Stimulated activated naive CD8-positive, alpha-beta T cell treated with anti-CD3 and anti-CD28 coated beads, Interleukin-15, Interleukin-2, amounts not matched to agents 100 U/mL and 50 U/mL, for 24 hours (primary cell): Measurements from ENCODE around the gene ARMH1.
"Not testable (repeated sequence)": the region's sequence is repeated elsewhere in the genome, so short reads cannot be mapped to it uniquely, and the experiment has no call there.

Experiments used
- ATAC-seq: fragments of 150-1000 bp; cut with Tn5 transposase; one replicate; pipeline ENCODE4 v1.10.0; 2021
- DNase-seq: peaks from one replicate; pipeline ENCODE4 v3.0.0; 2021

Gene ARMH1

DNA sequence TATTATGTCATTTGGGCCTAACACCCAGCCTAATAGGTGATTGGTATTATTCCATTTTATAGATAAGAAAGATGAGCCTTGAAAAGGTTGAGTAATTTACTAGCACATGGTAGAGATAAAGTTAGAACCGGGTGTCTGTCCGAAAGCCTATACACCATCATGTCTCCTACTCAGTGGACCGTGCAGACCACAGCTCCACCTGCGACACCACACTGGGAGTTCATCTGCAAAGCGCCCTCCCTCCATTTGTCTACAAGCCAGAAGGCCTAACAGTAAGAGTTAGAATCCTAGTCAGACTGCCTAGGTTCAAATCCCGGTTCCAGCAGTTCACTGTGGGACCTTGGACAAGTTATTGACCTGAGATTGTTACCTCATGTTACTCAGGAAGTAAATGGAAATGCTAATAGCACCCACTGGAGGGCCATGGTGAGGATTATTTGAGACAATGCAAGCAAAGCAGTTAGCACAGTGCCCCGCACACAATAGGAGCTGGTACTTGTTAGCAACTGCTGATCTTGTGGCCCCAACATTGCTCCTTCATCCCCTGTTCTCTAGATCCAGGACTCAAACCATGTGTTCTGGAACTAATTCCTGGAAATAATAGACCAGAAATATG lies 20.5 kb downstream of the ARMH1 start:
- ATAC-seq (no peak), DNase-seq (no peak)

DNA sequence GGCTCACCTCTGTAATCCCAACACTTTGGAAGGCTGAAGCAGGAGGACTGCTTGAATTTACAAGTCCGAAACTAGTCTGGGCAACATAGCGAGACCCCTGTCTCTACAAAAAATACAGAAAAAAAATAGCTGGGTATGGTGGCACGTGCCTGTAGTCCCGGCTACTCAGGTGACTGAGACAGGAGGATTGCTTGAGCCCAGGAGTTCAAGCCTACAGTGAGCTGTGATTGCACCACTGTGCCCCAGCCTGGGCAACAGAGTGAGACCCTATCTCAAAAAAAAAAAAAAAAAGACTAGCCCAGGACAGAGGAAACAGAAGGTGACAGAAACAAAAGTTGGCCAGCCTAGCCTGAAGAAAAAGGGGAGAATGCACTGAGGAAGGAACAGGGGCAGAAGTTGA lies 21.2 kb downstream of the ARMH1 start:
- ATAC-seq: no peak

DNA sequence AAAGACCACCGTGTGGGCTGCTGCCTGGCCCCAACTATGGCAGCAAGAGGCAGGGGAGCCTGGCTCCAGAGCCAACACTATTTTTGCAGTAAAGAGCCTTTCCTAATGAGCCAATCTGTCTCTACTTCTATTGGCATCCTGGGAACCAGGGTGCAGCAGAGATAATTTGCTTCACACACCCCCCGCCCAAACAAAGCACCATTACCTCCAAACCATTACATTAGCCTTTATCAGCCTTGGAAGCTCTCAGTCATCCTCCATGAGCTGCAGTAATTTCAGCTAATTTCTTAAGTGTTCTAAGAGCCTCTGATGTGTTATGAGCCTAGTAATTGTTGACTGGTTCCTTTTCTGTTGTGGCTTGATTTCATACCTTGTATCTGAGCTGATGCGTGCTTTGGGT lies 21.6 kb downstream of the ARMH1 start:
- DNase-seq (no peak), ATAC-seq (no peak)

More for the DNA sequence above, 21.2 kb downstream of the ARMH1 start:
- no peak for DNase-seq

DNA sequence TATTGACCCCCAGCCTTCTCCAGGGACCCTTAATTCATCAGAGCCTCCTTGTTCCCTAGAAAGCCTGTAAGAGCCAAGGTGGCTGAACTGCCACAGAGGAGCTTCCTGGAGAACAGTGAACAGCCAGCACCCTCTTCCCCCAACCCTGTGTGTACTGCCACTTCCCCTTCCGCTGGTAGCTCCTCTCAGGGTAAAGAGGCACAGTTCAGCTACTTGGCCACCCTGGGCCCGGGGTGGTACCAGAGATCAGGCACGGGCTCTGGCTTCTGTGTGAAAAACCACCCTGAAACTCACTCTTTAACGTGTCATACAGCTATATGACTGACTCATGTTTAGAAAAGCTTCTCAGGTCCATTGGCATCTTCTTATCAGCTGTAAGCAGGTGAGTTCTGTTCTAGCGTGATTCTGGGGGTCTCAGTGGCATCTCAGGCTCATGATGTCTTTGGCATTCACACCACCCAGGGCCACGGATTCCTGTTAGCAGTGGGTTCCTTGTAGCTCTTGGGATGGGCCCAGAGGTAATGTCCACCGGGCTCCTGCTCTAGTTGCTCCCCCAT lies 22.4 kb downstream of the ARMH1 start:
- DNase-seq (peak; percentile 38), ATAC-seq (peak; percentile 73)

DNA sequence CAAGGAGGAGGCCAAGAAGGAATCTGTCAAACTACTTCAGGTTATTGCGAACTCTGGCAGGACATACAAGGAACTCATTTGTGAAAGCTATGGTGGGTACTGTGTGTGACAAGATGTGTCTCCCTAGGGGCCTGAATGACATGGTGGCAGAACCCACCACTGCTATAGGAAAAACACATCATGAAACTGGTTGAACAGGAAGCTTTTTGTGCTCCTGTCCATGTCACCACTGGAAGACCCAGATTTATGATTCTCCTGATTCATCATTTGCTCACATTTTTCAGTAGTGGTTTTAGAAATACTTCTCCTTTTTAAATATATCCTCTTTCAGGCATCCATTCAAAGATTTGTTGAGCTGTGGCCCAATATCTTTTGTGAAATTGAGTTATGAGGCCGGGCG lies 23.6 kb downstream of the ARMH1 start:
- ATAC-seq: no peak

DNA sequence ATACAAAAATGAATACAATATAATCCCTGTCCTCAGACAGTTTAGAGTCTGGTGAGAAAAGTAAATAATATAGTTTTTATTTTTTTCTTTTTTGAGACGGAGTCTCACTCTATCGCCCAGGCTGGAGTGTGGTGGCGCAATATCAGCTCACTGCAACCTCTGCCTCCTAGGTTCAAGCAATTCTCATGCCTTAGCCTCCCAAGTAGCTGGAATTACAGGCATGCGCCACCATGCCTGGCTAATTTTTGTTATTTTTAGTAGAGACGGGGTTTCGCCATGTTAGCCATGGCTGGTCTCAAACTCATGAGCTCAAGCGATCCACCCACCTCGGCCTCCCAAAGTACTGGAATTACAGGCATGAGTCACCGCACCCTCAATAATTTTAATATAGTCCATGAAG lies 24.9 kb downstream of the ARMH1 start:
- ATAC-seq, DNase-seq: not testable (repeated sequence)

More for the DNA sequence above, 23.6 kb downstream of the ARMH1 start:
- no peak for DNase-seq

DNA sequence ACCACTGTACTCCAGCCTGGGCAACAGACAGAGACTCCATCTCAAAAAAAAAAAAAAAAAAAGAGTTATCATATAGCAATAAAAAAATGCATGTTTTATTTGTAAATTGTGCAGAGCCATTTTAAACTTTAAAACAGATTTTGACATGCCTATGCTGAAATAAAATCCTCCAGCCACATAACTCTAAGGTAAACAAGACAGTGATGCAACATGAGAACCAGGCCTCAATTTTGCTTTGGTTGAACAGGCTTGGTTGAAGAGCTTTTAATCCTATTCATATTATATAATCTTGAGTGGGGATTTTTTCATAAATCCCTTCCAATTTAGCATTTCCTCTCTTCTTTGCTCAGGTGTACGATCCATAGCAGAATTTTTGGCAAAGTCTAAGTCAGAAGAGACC lies 26.1 kb downstream of the ARMH1 start:
- no peak for DNase-seq
- no peak for ATAC-seq

DNA sequence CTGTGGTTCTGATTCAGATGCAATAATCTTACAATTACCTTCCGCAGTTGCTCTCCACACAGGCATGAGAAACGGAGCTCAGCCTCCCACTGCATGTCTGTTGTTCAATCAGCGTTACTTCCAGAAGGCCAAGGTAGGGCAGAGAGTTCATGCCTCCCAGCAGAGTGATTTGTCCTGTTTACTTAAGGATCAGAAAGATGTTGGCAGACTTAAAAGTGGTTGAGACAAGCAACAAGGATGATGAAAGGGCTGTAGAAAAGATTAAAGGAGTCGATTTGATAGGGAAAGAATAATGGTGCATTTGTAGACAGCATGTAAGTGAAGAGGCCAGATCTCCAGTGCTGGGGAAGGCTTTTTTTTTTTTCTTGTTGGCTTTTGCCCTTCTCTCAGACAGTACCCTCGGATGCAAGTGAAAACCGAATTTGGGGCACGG lies 26.6 kb downstream of the ARMH1 start:
- DNase-seq (no peak), ATAC-seq (no peak)

DNA sequence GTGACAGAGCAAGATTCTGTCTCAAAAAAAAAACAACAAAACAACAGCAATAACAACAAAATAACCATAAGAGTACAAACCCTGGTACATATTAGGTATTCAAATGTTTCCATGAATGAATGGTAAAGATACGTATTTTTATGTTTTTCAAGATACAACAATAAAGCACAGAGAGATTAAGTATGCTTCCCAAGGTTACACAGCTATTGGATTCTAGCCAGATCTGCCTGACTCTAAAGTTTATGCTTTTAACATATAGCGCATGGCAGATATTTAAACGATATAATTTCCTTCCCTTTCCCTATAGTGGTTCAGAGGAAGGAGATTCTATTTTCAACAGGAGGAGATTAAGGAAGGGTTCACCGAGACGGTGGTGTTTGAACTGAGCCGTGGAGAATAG lies 31.0 kb downstream of the ARMH1 start:
- DNase-seq (no peak), ATAC-seq (no peak)

DNA sequence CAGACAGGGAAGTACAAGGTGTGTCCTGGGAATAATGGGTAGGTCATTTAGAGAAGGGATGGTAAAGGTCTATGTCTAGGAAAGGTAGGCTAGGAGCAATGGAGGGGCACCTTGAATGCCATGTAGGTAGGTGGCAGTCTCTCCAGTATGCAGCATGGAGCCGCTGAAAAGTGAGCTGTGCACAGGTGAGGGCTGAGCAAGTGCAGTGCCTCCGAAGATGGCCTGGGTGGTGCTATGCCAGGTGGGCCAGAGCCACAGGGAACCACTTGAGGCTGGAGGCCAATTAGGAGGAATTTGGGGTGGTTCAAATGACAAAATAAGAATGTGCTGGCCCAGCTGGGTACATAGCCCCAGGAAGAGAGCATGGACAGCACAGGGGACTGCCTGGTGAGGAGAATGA lies 31.4 kb downstream of the ARMH1 start:
- DNase-seq: no peak
- no peak for ATAC-seq

DNA sequence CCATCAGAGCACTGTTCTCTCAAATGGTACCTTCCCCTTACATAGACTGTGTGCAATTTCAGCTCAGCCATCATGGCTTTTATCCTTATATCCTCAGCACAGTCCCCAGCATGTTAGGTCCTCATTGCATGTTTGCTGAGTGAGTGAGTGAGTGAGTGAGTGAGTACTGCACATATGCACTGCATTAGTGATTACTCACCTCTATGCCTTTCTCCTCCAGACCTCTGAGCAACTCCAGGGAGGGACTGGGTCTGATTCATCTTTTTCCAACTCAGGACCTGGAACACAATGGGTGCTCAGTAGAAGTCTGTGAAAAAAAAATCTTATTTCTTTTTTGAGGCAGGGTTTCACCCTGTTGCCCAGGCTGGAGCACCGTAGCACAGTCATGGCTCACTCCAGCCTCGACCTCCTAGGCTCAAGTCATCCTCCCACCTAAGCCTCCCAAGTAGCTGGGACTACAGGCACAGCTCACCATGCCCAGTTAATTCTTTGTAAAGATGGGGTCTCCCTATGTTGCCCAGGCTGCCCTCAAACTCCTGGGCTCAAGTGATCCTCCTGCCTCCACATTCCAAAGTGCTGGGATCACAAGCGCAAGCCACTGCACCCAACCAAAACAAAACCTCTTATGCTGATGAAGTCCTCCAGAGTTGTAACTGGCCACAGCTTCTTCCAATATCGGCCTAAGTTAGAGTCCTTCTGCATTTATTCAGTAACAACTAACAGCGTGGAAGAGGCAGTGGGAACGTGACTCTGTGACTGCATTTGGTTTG lies 32.8 kb downstream of the ARMH1 start:
- no peak for DNase-seq
- ATAC-seq: no peak

DNA sequence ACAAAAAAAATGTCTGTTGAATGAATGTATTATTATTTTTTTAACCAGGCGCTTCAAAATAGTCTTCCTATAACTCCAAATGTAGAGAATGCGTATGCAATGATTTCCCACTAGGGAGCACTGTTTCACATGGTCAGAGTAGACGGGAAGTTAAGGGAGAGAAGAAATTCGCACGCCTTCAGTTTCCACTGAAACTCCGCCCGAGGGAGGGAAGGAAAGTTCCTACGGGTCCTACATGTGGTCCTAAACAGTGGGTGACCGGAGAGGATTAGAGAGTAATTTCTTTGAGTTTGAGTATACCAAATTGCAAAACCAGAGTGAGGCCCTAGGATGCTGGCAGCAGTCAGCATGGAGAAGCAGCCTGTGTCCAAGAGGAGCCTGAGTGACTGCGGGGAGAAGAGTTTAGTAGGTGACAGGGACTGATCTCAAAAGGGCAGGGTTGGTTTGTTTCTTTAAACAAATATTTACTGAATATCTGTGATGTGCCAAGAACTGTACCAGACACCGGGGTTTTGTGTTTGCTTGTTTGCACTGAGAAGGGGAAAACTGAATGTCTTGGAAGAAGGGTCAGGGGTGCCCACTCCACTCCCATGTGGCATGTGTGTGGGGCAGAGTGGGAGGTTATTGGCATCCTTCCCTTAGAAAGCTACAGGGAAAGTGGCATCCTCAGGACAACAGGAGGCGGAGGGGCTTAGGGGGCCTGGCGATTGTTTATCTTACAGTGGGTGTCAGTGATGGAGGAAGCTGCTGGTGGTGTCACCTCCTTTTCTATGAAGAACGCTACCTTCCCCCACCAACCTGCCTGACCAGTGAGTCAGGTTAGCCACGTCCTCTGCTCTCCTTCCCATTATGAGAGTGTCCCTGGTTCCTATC lies 33.7 kb downstream of the ARMH1 start:
- peak; percentile 62 for ATAC-seq
- DNase-seq: peak; percentile 39

DNA sequence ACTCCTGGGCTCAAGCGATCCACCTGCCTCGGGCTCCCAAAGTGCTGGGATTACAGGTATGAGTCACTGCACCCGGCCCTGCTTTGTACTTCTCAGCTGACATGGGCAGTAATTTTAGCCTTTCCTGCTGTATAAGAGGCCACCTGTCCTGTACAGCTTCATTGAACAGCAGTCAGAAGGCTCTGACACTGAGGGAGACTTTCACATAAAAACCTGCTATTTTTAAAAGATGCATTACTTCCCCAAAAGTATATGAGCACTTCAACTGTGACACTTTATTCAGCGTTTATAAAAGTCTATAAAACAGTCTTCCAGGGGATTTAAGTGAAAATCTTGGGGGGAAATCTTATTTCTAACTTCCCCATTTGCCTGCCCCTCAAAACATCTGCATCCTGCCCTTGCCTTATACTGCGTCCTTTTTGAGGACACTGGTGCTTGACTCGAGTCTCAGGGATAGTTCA lies 38.8 kb downstream of the ARMH1 start:
- ATAC-seq: no peak

DNA sequence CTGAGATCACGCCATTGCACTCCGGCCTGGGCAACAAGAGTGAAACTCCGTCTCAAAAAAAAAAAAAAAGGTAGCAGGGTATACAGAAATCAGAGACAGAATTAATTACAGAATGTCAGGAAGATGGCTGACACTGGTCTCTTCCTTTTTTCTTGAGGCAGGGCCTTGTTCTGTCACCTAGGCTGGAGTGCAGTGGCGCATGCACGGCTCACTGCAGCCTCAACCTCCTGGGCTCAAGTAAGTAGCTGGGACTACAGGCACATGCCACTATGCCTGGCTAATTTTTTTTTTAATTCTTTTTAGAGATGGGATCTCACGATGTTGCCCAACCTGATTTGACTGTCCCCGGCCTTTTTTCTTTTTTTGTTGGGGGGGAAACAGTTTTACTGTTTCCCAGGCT lies 40.0 kb downstream of the ARMH1 start:
- no peak for ATAC-seq
- DNase-seq: no peak

More for the DNA sequence above, 38.8 kb downstream of the ARMH1 start:
- no peak for DNase-seq

DNA sequence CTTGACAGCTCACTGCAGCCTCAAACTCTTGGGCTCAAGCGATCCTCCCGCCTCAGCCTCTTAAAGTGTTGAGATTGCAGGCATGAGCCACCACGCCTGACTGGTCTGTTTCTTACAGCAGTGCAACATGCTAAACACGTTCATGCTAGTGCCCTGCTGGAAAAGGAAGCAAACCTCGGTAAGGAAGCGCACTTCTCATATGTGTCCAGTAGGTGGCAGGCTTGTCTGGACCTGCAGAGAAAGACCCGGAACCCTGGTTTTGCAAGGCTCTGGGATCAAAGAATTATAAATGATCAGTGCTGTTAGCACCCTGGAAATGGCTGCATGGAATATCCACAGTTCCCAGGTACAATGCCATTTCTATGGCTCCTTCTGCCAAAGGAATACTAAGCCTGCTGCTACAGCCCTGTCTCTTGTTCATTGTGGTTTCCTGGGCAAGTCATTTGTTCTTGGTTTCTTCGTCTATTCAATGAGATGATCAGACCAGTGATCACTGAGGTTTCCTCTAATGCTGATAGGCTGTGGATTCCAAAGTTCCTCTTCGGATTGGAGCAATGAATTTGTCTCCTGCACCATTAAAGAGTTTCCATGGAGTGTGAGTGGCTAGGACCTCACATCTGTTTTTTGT lies 40.5 kb downstream of the ARMH1 start:
- DNase-seq: peak; percentile 65
- ATAC-seq: peak; percentile 78

DNA sequence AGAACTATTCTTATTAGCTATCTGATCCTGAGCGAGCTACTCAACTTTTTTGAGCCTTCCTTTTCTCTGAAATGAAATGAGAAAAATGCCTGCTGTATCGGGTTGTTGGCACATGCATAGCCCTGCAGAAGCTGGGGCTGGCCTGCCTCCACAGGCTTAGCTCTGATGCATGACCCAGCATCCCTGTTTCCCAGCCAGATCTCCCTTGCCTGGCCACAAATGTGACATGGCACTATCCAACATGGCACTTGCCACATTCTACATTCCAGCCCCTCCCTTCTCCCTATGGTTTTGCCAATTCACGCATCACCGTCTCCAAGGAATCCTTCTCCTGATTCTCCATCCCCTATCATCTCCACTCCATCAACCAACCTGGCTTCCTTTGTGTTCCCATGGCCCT lies 42.6 kb downstream of the ARMH1 start:
- DNase-seq: no peak

DNA sequence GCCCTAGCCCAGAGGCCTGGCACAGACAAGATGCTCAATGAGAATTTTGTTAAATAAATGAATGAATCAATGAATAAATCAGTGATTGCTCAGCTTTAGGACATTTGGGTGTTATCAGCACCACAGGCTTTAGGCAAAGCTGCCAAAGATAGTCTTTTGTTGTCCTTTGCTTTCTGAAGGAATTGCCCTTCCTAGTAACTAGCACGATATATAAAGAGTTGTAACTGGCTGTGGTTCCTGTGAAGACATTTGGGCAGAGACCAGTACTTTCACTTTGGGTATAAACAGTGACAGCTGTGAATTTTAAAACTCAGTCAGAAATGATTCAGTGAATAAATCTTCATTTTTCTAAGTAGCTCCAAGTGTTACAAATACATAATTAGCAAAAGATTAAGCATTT lies 43.1 kb downstream of the ARMH1 start:
- ATAC-seq (no peak), DNase-seq (no peak)

More for the DNA sequence above, 42.6 kb downstream of the ARMH1 start:
- no peak for ATAC-seq

DNA sequence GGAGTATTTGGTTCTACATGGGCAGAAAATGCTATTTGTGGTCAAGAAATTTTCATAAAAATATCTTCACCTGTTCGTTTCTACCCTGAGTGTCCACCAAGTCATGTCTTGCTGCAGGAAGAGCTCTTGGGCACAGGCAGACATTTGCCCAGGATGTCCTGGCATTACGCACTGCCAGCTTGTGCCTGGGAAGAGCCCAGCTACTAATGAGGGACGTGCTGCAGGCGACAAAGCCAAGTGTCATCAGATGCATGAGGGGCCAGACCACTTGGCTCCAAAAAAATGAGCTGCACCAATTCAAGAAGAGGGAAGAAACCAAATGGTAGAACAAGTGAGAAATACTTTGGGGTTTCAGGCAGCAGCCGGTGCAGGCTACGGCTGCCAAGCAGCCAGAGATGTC lies 43.6 kb downstream of the ARMH1 start:
- no peak for ATAC-seq
- no peak for DNase-seq

DNA sequence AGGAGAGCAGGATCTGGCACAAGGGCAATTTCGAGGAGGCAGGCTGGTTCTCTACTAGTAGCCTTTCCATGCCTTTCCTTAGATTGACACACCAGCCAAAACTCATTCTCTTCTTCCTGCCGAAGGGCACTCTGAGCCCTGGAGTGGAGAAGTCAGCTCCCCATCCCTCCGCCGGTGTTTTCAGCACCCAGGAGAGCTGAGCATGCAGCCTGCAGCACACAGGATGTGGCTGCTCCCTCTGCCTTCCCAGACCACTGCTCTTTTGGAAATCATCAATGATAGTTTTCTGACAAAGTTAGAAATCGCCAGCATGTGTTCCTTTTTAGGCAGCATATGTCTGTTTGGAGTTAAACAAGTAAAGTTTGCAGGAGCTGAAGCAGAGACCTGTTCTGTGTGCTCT lies 44.8 kb downstream of the ARMH1 start:
- no peak for DNase-seq
- no peak for ATAC-seq

DNA sequence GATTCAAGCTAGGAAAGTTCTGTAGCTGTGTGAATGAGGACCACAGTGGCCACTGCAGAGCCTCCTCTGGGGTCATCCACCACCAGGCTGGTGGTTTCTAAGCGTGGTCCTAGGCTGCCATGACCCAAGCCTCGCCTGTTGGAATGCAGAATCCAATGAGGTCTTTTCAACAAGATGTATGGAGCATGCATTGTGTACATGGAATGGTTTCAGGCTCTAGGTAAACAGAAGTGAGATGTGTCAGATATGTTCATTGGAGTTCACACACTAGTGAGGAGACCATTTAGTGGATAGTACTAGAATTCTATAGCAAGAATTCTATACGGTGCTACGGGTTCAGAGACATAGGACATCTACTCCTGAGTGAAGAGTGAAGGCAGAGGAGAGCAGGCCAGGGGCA lies 45.8 kb downstream of the ARMH1 start:
- no peak for ATAC-seq
- DNase-seq: no peak

DNA sequence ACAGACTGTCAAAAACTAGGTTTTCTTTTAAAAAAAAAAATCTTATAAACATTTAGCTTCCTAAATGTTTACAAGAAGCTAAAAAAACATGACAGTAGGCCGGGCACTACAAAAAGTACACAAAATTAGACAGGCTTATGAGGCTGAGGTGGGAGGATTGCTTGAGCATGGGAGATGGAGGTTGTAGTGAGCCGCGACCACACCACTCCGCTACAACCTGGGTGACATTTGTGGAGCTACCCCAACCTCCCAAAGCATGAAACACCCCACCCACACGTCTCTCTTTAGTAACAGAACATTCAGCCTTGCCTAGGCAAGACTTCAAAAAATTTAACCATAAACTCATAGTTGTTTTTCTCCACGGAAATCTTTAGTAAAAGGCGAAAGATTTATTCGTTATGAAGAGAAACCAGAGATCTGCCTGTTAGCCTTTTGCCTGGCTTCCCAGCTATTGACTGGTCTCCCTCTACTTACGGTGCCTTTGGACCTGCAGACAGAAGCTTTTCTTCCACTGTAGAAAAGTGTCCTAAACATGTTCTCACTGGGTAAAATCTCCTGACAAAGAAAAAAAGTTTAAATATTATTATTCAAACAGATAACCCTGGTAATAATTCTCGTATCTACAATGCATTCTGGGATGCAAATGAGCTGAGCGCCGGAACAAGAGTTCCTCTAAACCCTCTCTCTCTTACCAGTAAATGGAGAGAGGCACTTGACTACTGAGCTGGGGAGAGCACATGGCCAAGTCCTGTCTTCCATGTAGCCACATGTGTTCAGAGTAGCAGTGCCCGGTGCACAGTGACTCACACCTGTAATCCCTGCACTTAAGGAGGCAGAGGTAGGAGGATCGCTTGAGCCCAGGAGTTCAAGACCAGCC lies 47.2 kb downstream of the ARMH1 start:
- ATAC-seq (peak; percentile 87), DNase-seq (peak; percentile 86)
